K562 (cell line): ENCODE results near the gene ERVK3-1. TPM values are rescaled to one million over a fixed set of nuclear protein-coding genes. Genes with fewer than 3 reads are reported as not detected.
A peak's percentile ranks its signal among the peaks of the same experiment; 100 is the strongest.

Source experiments
- ATF7 ChIP-seq: fragments of 450-650 bp; IDR thresholded peaks from 2 replicates; pipeline ENCODE4 v1.7.1; 2014; ENCODE audit warnings: mild to moderate bottlenecking, moderate library complexity
- HMGN3 ChIP-seq: IDR thresholded peaks from 2 replicates; pipeline ENCODE4 v1.6.1; 2011; ENCODE audit warnings: borderline replicate concordance, low read depth, mild to moderate bottlenecking, mixed read lengths, low read length; ENCODE audit not compliant: insufficient read length; ENCODE audit errors: extremely low read depth
- MLX ChIP-seq, 2 experiments: fragments of 450-650 bp in 1 of 2; sonication (generic) in 1 of 2; formaldehyde crosslinking; conservative IDR thresholded peaks; 2 replicates each; pipeline versions ENCODE4 v1.4.0 to v1.8.1; 2020 to 2022; ENCODE audit warnings: mild to moderate bottlenecking in 1 of 2, missing genetic modification reagents in 1 of 2
- MTA3 ChIP-seq: fragments of 450-650 bp; formaldehyde crosslinking; IDR thresholded peaks from 2 replicates; pipeline ENCODE4 v1.6.1; 2017; ENCODE audit warnings: mild to moderate bottlenecking, borderline replicate concordance
- MTF1 ChIP-seq: fragments of 250-450 bp; sonication (Bioruptor Pico); IDR thresholded peaks from 2 replicates; pipeline ENCODE4 v1.9.0; 2021; ENCODE audit warnings: moderate library complexity, mild to moderate bottlenecking, inconsistent platforms, borderline replicate concordance
- MXI1 ChIP-seq: IDR thresholded peaks from 2 replicates; pipeline ENCODE4 v1.6.1; 2011; ENCODE audit warnings: low read depth, mild to moderate bottlenecking, improper control_type of control experiment, low read length
- MYBL2 ChIP-seq, 2 experiments: fragments of 450-650 bp in 1 of 2; sonication (generic) in 1 of 2; formaldehyde crosslinking in 1 of 2; IDR thresholded peaks; 2 replicates each; pipeline versions ENCODE4 v1.6.1 to v1.8.1; 2017 to 2022; ENCODE audit warnings: borderline replicate concordance in 1 of 2, inconsistent platforms in 1 of 2, low read depth in 1 of 2, mild to moderate bottlenecking in 1 of 2, missing genetic modification reagents in 1 of 2, moderate library complexity in 1 of 2
- NCOA4 ChIP-seq: fragments of 450-650 bp; IDR thresholded peaks from 2 replicates; pipeline ENCODE4 v1.6.1; 2018; ENCODE audit warnings: mild to moderate bottlenecking; ENCODE audit not compliant: partially characterized antibody
- POLR2A ChIP-seq: fragments of 450-650 bp; conservative IDR thresholded peaks from 2 replicates; pipeline ENCODE4 v1.6.1; 2016
- POLR2B ChIP-seq: fragments of 450-650 bp; IDR thresholded peaks from 2 replicates; pipeline ENCODE4 v1.6.1; 2018; ENCODE audit warnings: low read depth; ENCODE audit not compliant: partially characterized antibody
- RBM14 ChIP-seq: fragments of 200-400 bp; formaldehyde crosslinking; IDR thresholded peaks from 2 replicates; pipeline ENCODE4 v1.6.1; 2018; ENCODE audit warnings: low read depth, mild to moderate bottlenecking, low read length, moderate library complexity, borderline replicate concordance; ENCODE audit not compliant: insufficient read depth
- TBP ChIP-seq: optimal IDR thresholded peaks from 2 replicates; pipeline ENCODE3; 2011; ENCODE audit warnings: low read depth, low read length, improper control_type of control experiment
- ZBTB7A ChIP-seq: IDR thresholded peaks from 2 replicates; pipeline ENCODE4 v1.6.1; 2011; ENCODE audit warnings: low read depth, mild to moderate bottlenecking, low read length, moderate library complexity, borderline replicate concordance; ENCODE audit not compliant: control insufficient read depth
- ZNF717 ChIP-seq: fragments of 250-450 bp; sonication (Bioruptor Pico); IDR thresholded peaks from 2 replicates; pipeline ENCODE4 v1.5.0; 2021
- polyA plus RNA-seq, 8 experiments: library from polyadenylated mRNA; depleted of rRNA in 4 of 8; stranded (reverse) in 5 of 8; unstranded in 3 of 8; fragments of >200 nt; fragmentation: Nextera tagmentation in 2 of 8; fragmentation: Illumina TruSeq in 1 of 8; extraction: Ambion mirVana in 2 of 8; extraction: Trizol in 1 of 8; gene quantifications; 2 replicates each; pipeline versions ENCODE4 v1.2.1 to v1.2.3, GENCODE V29; 2011 to 2014; ENCODE audit warnings: inconsistent platforms in 1 of 8, missing spikeins in 1 of 8
- total RNA-seq, 7 experiments: library from RNA; depleted of rRNA in 6 of 7; stranded (reverse); fragments of >200 nt in 6 of 7; fragmentation: Illumina TruSeq in 2 of 7; extraction: Trizol in 2 of 7; gene quantifications; 2 replicates each; pipeline versions ENCODE4 v1.2.1 to v1.2.3, GENCODE V29; 2011 to 2021; ENCODE audit warnings: low replicate concordance in 1 of 7
- TF ChIP-seq, protein P1 (sequence below): fragments of 250-450 bp; sonication (Bioruptor Pico); IDR thresholded peaks from 2 replicates; pipeline ENCODE4 v1.8.0; 2021; ENCODE audit warnings: mild to moderate bottlenecking, moderate library complexity
- TF ChIP-seq, protein P2 (sequence below): sonication (generic); formaldehyde crosslinking; IDR thresholded peaks from 2 replicates; pipeline ENCODE4 v1.8.1; 2023; ENCODE audit warnings: mild to moderate bottlenecking, missing genetic modification reagents, moderate library complexity
- TF ChIP-seq, protein P3 (sequence below): fragments of 250-450 bp; sonication (Bioruptor Pico); IDR thresholded peaks from 2 replicates; pipeline ENCODE4 v1.8.0; 2021; ENCODE audit warnings: moderate library complexity, mild to moderate bottlenecking, inconsistent platforms
- TF ChIP-seq, protein P4 (sequence below), 3 experiments: fragments of 200-800 bp in 1 of 3; sonication (Bioruptor generic) in 1 of 3; sonication (generic) in 1 of 3; formaldehyde crosslinking in 1 of 3; IDR thresholded peaks; 2 replicates each; pipeline versions ENCODE4 v1.6.1 to v1.8.0; 2016 to 2022; ENCODE audit warnings: mild to moderate bottlenecking in 2 of 3, missing compliant biosample characterization in 2 of 3, missing genetic modification characterization in 2 of 3, missing genetic modification reagents in 1 of 3
- TF ChIP-seq, protein P5 (sequence below): fragments of 250-450 bp; sonication (Bioruptor Pico); IDR thresholded peaks from 2 replicates; pipeline ENCODE4 v1.4.0; 2020; ENCODE audit warnings: mild to moderate bottlenecking, moderate library complexity

The ERVK3-1 gene
- total and polyA plus RNA-seq, 9 of the 15 experiments (the other 6 are each of a cell fraction or from before 2014, with no cell fraction given): 87.6 to 299 (median 119) TPM

- TF ChIP-seq, protein P1, sequence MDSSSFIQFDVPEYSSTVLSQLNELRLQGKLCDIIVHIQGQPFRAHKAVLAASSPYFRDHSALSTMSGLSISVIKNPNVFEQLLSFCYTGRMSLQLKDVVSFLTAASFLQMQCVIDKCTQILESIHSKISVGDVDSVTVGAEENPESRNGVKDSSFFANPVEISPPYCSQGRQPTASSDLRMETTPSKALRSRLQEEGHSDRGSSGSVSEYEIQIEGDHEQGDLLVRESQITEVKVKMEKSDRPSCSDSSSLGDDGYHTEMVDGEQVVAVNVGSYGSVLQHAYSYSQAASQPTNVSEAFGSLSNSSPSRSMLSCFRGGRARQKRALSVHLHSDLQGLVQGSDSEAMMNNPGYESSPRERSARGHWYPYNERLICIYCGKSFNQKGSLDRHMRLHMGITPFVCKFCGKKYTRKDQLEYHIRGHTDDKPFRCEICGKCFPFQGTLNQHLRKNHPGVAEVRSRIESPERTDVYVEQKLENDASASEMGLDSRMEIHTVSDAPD (CRISPR knock-in tag): no peak
- TF ChIP-seq, protein P2, sequence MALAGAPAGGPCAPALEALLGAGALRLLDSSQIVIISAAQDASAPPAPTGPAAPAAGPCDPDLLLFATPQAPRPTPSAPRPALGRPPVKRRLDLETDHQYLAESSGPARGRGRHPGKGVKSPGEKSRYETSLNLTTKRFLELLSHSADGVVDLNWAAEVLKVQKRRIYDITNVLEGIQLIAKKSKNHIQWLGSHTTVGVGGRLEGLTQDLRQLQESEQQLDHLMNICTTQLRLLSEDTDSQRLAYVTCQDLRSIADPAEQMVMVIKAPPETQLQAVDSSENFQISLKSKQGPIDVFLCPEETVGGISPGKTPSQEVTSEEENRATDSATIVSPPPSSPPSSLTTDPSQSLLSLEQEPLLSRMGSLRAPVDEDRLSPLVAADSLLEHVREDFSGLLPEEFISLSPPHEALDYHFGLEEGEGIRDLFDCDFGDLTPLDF (CRISPR knock-in tag): no peak
- TF ChIP-seq, protein P3, sequence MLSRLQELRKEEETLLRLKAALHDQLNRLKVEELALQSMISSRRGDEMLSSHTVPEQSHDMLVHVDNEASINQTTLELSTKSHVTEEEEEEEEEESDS (CRISPR knock-in tag): no peak
- TF ChIP-seq, protein P4, sequence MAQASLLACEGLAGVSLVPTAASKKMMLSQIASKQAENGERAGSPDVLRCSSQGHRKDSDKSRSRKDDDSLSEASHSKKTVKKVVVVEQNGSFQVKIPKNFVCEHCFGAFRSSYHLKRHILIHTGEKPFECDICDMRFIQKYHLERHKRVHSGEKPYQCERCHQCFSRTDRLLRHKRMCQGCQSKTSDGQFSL (CRISPR knock-in tag; IDR thresholded peaks at IDR 0.05): peak; percentile 74
- TF ChIP-seq, protein P4 (tag; IDR thresholded peaks at IDR 0.05): no peak
- TF ChIP-seq HMGN3 (peak; percentile 62), MTA3 (0 out of 2 replicates have a peak, but pooled peaks have one; percentile 72), RBM14 (0 out of 2 replicates have a peak, but pooled peaks have one; percentile 9), ZBTB7A (peak; percentile 69; the same call in 1 of the 2 replicates), MYBL2 (IDR thresholded peaks at IDR 0.05; ENCODE audit: low read depth) (no peak), MYBL2 (CRISPR knock-in tag; IDR thresholded peaks at IDR 0.05; ENCODE audit: borderline replicate concordance) (no peak), ATF7 (peak; percentile 57; the same call in 1 of the 2 replicates), MXI1 (no peak), MLX (CRISPR knock-in tag; conservative IDR thresholded peaks at IDR 0.05) (no peak), MTF1 (CRISPR knock-in tag) (no peak), TBP (peak; percentile 32), POLR2A (peak; percentile 44; the same call in 1 of the 2 replicates), NCOA4 (no peak), POLR2B (no peak), ZNF717 (no peak)
- TF ChIP-seq, protein P5, sequence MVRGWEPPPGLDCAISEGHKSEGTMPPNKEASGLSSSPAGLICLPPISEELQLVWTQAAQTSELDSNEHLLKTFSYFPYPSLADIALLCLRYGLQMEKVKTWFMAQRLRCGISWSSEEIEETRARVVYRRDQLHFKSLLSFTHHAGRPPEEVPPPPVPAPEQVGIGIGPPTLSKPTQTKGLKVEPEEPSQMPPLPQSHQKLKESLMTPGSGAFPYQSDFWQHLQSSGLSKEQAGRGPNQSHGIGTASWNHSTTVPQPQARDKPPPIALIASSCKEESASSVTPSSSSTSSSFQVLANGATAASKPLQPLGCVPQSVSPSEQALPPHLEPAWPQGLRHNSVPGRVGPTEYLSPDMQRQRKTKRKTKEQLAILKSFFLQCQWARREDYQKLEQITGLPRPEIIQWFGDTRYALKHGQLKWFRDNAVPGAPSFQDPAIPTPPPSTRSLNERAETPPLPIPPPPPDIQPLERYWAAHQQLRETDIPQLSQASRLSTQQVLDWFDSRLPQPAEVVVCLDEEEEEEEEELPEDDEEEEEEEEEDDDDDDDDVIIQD: no peak
Observed at GRCh38 chr19:58346961-58347929, 42.1 kb downstream of the ERVK3-1 start (continued).
